HCT116 (cell line): ENCODE measurements around the gene MTA1. TPM values are rescaled to one million over a fixed set of nuclear protein-coding genes. Genes with fewer than 3 reads are reported as not detected.

Source experiments
- ATAC-seq: fragments of 200-7000 bp; cut with Tn5 transposase; 2 replicates; pipeline ENCODE4 v1.9.1; 2020; ENCODE audit warnings: mild to moderate bottlenecking, moderate library complexity
- BruUV-seq: library from RNA; stranded (reverse); fragments of 400-500 nt; replicated peaks from 2 replicates; lab custom pipeline; 2021; lab: Mats Ljungman, UMichigan
- CTCF ChIA-PET: fragments of 300-600 bp; sonication (Branson Sonifier 250); formaldehyde crosslinking; loops from one replicate; lab custom pipeline; 2021; ENCODE audit warnings: antibody characterized with exemption; lab: Charles Lee
- POLR2A ChIA-PET: fragments of 300-600, 350-600 bp; sonication (Branson Sonifier 250); formaldehyde crosslinking; loops from one replicate; lab custom pipeline; 2021; ENCODE audit warnings: antibody characterized with exemption; lab: Charles Lee
- RAD21 ChIA-PET, 2 experiments: fragments of 300-600 bp; sonication (Branson Sonifier 250); formaldehyde crosslinking; loops; one replicate each; lab custom pipeline; 2023; ENCODE audit warnings: low total read pairs in 2 of 2; ENCODE audit not compliant: uncharacterized antibody in 2 of 2, unreplicated experiment in 2 of 2, low non-redundant PET in 1 of 2; lab: Charles Lee
- DNase-seq: peaks from one replicate; pipeline ENCODE4 v3.0.0-alpha.2; 2010; ENCODE audit warnings: low read depth, low spot score
- H2AFZ ChIP-seq: fragments of 200-600 bp; shearing (Covaris generic), sonication (generic); 2 replicates; pipeline ENCODE4 v1.6.1; 2017; ENCODE audit warnings: low read depth, mixed run types, mixed read lengths, antibody characterized with exemption, low read length; ENCODE audit not compliant: poor library complexity, severe bottlenecking
- H3K27ac ChIP-seq: 2 replicates; pipeline ENCODE4 v1.5.1; 2012; ENCODE audit warnings: low read depth, low read length
- H3K27me3 ChIP-seq: fragments of 200-600 bp; sonication (generic); 2 replicates; pipeline ENCODE4 v1.6.1; 2016; ENCODE audit warnings: mixed run types, low read length, mixed read lengths; ENCODE audit not compliant: insufficient read depth
- H3K36me3 ChIP-seq, 2 experiments: fragments of 200-500 bp in 1 of 2; fragments of 200-600 bp in 1 of 2; sonication (Bioruptor generic) in 1 of 2; sonication (generic) in 1 of 2; 2 replicates each; pipeline versions ENCODE4 v1.5.1 to v1.6.1; 2014 to 2016; ENCODE audit warnings: low read length in 2 of 2, inconsistent platforms in 1 of 2, mixed read lengths in 1 of 2, mixed run types in 1 of 2; ENCODE audit not compliant: insufficient read depth in 2 of 2, control insufficient read depth in 1 of 2
- H3K4me1 ChIP-seq, 2 experiments: fragments of 200-600 bp in 1 of 2; sonication (generic) in 1 of 2; 2 replicates each; pipeline versions ENCODE4 v1.5.1 to v1.6.1; 2012 to 2017; ENCODE audit warnings: low read length in 2 of 2, inconsistent platforms in 1 of 2, mild to moderate bottlenecking in 1 of 2, mixed read lengths in 1 of 2, mixed run types in 1 of 2, moderate library complexity in 1 of 2; ENCODE audit not compliant: insufficient read depth in 2 of 2, control insufficient read depth in 1 of 2
- H3K4me2 ChIP-seq: fragments of 200-600 bp; sonication (generic); 2 replicates; pipeline ENCODE4 v1.6.1; 2017; ENCODE audit warnings: mixed run types, low read length, mixed read lengths
- H3K4me3 ChIP-seq, 2 experiments: fragments of 200-600 bp in 1 of 2; sonication (generic) in 1 of 2; replicated peaks in 1 of 2; 2 replicates each; pipeline ENCODE4 v1.5.1; 2011 to 2016; ENCODE audit warnings: low read length in 2 of 2, control low read depth in 1 of 2, low read depth in 1 of 2, mild to moderate bottlenecking in 1 of 2, mixed read lengths in 1 of 2, mixed run types in 1 of 2
- H3K79me2 ChIP-seq: fragments of 200-600 bp; sonication (generic); 2 replicates; pipeline ENCODE4 v1.6.1; 2017; ENCODE audit warnings: mild to moderate bottlenecking, mixed run types, low read length, moderate library complexity, mixed read lengths; ENCODE audit not compliant: insufficient read depth
- H3K9ac ChIP-seq: fragments of 200-600 bp; sonication (generic); 2 replicates; pipeline ENCODE4 v1.6.1; 2016; ENCODE audit warnings: low read length, mixed read lengths
- H3K9me2 ChIP-seq: fragments of 200-600 bp; sonication (generic), shearing (Covaris generic); 2 replicates; pipeline ENCODE4 v1.6.1; 2017; ENCODE audit warnings: mixed run types, mild to moderate bottlenecking, moderate library complexity; ENCODE audit not compliant: insufficient read depth
- H3K9me3 ChIP-seq, 2 experiments: fragments of 200-500 bp in 1 of 2; fragments of 200-600 bp in 1 of 2; sonication (Bioruptor generic) in 1 of 2; sonication (generic) in 1 of 2; 2 replicates each; pipeline ENCODE4 v1.6.1; 2014 to 2017; ENCODE audit warnings: low read length in 2 of 2, mixed read lengths in 2 of 2, inconsistent platforms in 1 of 2, low read depth in 1 of 2, mild to moderate bottlenecking in 1 of 2, mixed run types in 1 of 2, moderate library complexity in 1 of 2; ENCODE audit not compliant: control insufficient read depth in 1 of 2, insufficient read depth in 1 of 2
- H4K20me1 ChIP-seq: fragments of 200-600 bp; sonication (generic), shearing (Covaris generic); 2 replicates; pipeline ENCODE4 v1.6.1; 2017; ENCODE audit warnings: mixed run types, mild to moderate bottlenecking, moderate library complexity; ENCODE audit not compliant: insufficient read depth
- CBX3 ChIP-seq: IDR thresholded peaks from 2 replicates; pipeline ENCODE4 v1.6.1; 2012; ENCODE audit warnings: low read depth
- EZH2phosphoT487 ChIP-seq: fragments of 200-600 bp; IDR thresholded peaks from 2 replicates; pipeline ENCODE4 v1.6.1; 2018; ENCODE audit warnings: antibody characterized with exemption, borderline replicate concordance
- POLR2AphosphoS5 ChIP-seq: IDR thresholded peaks from 2 replicates; pipeline ENCODE4 v1.6.1; 2011; ENCODE audit warnings: mild to moderate bottlenecking, low read depth, low read length, moderate library complexity
- SP1 ChIP-seq: IDR thresholded peaks from 2 replicates; pipeline ENCODE4 v1.6.1; 2012; ENCODE audit warnings: low read depth
- intact Hi-C: fragments of 100-400 bp; cut with micrococcal nuclease; formaldehyde crosslinking; loops from 2 replicates; pipeline ENCODE4 v1.10.0; 2022
- total RNA-seq: library from RNA; stranded (reverse); gene quantifications from one replicate; pipeline ENCODE4 v1.2.1, GENCODE V29; 2021; ENCODE audit not compliant: unreplicated experiment
- TF ChIP-seq, protein P1 (sequence below): IDR thresholded peaks from 2 replicates; pipeline ENCODE4 v1.6.1; 2012; ENCODE audit warnings: low read depth

Gene MTA1
- total RNA-seq, 1 experiment from 2014 or later, result 229 TPM

DNA sequence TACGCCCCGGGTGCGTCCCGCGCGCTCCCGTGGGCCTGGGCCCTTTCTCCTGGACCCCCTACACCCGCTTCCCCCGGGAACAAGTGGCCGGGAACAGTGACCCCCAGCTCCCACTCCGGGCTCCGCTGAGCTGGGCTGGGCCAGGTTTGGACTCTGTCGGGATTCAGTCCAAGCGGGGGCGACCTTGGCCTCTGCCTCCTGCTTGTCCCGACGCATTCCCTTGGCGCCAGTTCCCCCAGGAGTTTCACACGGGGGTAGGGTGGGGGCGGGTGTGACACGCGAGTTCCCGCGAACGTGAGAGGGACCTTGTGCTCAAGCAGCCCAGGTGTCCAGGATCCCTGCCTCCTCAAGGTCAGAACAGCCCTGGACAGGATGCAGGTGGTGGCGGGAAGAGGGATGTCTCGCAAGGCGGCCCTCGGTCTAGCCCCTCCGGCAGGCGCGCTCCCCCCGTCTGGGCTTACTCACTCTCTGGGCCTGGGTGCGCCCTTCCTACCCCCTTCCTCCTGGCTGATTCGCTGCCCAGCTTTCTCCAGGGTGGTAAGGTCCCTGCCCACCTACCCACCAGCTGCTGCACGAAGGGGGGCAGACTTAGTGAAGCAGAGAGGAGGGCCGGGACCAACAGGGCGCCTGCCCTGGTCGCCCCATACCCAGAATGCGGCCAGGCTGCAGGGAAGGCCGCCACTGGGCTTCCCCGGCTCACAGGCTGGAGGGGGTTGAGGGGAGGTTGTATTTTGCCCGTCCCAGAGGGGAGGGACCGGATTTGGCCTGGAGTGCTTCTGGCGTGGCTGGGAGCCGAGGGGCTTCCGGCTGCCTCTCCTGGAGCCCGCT, 55.9 kb downstream of the MTA1 start:
- H3K36me3 ChIP-seq, result no peaks in the 10 kb centered on the region; a peak in 1 of 4 replicates
- peak overlapping the region; percentile 48 to 66 for H3K4me3 ChIP-seq
- H2AFZ ChIP-seq, result no peak overlapping the region
- ChIA-PET RAD21 (no interaction called here), CTCF (no interaction called here)
- H3K27ac ChIP-seq, result peak overlapping the region; percentile 83; the same call in 1 of the 2 replicates
- intact Hi-C loops, result no loop called here
- DNase-seq, result no peak
- H3K9me2 ChIP-seq, result no peaks in the 10 kb centered on the region
- no TSS peak for BruUV-seq
- H3K4me2 ChIP-seq, result peak overlapping the region; percentile 95
- no peak for TF ChIP-seq SP1
- TF ChIP-seq EZH2phosphoT487, result no peak
- no peak for TF ChIP-seq CBX3
- TF ChIP-seq POLR2AphosphoS5, result no peak
- TF ChIP-seq, protein P1, sequence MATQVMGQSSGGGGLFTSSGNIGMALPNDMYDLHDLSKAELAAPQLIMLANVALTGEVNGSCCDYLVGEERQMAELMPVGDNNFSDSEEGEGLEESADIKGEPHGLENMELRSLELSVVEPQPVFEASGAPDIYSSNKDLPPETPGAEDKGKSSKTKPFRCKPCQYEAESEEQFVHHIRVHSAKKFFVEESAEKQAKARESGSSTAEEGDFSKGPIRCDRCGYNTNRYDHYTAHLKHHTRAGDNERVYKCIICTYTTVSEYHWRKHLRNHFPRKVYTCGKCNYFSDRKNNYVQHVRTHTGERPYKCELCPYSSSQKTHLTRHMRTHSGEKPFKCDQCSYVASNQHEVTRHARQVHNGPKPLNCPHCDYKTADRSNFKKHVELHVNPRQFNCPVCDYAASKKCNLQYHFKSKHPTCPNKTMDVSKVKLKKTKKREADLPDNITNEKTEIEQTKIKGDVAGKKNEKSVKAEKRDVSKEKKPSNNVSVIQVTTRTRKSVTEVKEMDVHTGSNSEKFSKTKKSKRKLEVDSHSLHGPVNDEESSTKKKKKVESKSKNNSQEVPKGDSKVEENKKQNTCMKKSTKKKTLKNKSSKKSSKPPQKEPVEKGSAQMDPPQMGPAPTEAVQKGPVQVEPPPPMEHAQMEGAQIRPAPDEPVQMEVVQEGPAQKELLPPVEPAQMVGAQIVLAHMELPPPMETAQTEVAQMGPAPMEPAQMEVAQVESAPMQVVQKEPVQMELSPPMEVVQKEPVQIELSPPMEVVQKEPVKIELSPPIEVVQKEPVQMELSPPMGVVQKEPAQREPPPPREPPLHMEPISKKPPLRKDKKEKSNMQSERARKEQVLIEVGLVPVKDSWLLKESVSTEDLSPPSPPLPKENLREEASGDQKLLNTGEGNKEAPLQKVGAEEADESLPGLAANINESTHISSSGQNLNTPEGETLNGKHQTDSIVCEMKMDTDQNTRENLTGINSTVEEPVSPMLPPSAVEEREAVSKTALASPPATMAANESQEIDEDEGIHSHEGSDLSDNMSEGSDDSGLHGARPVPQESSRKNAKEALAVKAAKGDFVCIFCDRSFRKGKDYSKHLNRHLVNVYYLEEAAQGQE, result no peak
- TF ChIP-seq, all 23 proteins: peak for 0
- Histone ChIP-seq H3K79me2 (no peaks in the 10 kb centered on the region), H3K4me1 (peaks cover 23 to 35% of the 10 kb centered on the region in 2 experiments), H3K9me3 (no peaks in the 10 kb centered on the region), H3K9ac (peak overlapping the region; percentile 68), H4K20me1 (no peaks in the 10 kb centered on the region), H3K27me3 (no peaks in the 10 kb centered on the region)
- no peak for ATAC-seq
- POLR2A ChIA-PET, result no interaction called here
